Esophagus squamous epithelium (tissue), 5 donors: ENCODE data around the gene BCL2A1. TPM values are rescaled to one million over a fixed set of nuclear protein-coding genes. Genes with fewer than 3 reads are reported as not detected.

Source experiments
- DNase-seq: peaks from one replicate; lab custom pipeline; 2025; lab: John Stamatoyannopoulos, UW
- H3K27ac ChIP-seq, 4 donors: fragments of 200-600 bp; sonication (generic); one replicate each; pipeline ENCODE4 v1.5.1; 2016 to 2019; ENCODE audit warnings: mild to moderate bottlenecking in 1 of 4
- H3K27me3 ChIP-seq, 4 donors: fragments of 200-600 bp; sonication (generic); 1 replicate in 3 of 4; 2 replicates in 1 of 4; pipeline versions ENCODE4 v1.5.1 to v1.6.0; 2017 to 2021; ENCODE audit warnings: antibody characterized with exemption in 1 of 4
- H3K36me3 ChIP-seq, 3 donors: fragments of 200-600 bp; sonication (generic); one replicate each; pipeline ENCODE4 v1.5.1; 2016 to 2019
- H3K4me1 ChIP-seq, 3 donors: fragments of 200-600 bp; sonication (generic); one replicate each; pipeline ENCODE4 v1.5.1; 2017 to 2019
- H3K4me3 ChIP-seq, 4 donors: fragments of 200-600 bp; sonication (generic); 1 replicate in 3 of 4; 2 replicates in 1 of 4; pipeline ENCODE4 v1.5.1; 2016 to 2019; ENCODE audit warnings: mild to moderate bottlenecking in 2 of 4, moderate library complexity in 1 of 4
- H3K9me3 ChIP-seq, 3 donors: fragments of 200-600 bp; sonication (generic); one replicate each; pipeline ENCODE4 v1.5.1; 2016 to 2019
- POLR2A ChIP-seq, 4 donors: fragments of 450-650 bp; IDR thresholded peaks; one replicate each; pipeline ENCODE4 v1.6.1; 2017; ENCODE audit warnings: antibody characterized with exemption in 4 of 4, mild to moderate bottlenecking in 4 of 4, moderate library complexity in 3 of 4
- WGBS, 2 donors: methylation state at CpG; one replicate each; pipeline ENCODE4 v1.1.5; 2018; 5-methylcytosine and 5-hydroxymethylcytosine counted together
- intact Hi-C: fragments of 100-400 bp; cut with DNase I; formaldehyde crosslinking; loops from one replicate; pipeline ENCODE4 v1.15.0; 2022
- total RNA-seq, 4 donors: library from RNA; depleted of rRNA; stranded (reverse); fragments of >200 nt; gene quantifications; one replicate each; pipeline ENCODE4 v1.1.0, GENCODE V29; 2016
- TF ChIP-seq, protein P1 (sequence below), 6 experiments: fragments of 450-650 bp in 4 of 6; fragments of 200-600 bp in 2 of 6; sonication (generic) in 2 of 6; IDR thresholded peaks; one replicate each; pipeline ENCODE4 v1.5.1; 2016 to 2019; ENCODE audit warnings: antibody characterized with exemption in 6 of 6, mild to moderate bottlenecking in 4 of 6, moderate library complexity in 4 of 6
- donor health status: DM: yes; HTN: yes; CAD: no.

The BCL2A1 gene
- total RNA-seq, 4 donors from 2014 or later: 0.45 to 2.7 (median 1.2) TPM; not detected in 1

DNA sequence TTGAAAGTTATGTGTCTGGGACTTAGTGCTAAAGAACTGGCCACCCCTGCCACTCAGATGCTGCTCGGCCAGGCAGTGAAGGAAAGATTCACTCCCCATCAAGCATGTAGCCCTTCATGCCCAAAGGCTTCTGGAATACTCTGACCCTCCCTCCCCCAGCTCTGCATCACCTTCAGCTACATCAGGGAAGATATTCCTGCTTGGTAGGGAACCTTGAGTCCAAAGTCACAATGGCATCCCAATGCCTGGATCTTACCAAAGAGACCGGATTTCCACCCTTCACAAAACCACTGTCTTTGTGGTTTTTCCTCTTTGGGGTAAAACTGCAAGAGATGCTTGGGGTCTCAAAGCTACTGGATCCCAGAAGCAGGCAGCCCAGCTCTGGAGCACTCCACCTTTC is 18.2 kb upstream of the BCL2A1 start:
- 86 to 100% methylated on average over 1 to 2 of the region's 2 CpGs for WGBS, 2 donors
- TF ChIP-seq, protein P1, sequence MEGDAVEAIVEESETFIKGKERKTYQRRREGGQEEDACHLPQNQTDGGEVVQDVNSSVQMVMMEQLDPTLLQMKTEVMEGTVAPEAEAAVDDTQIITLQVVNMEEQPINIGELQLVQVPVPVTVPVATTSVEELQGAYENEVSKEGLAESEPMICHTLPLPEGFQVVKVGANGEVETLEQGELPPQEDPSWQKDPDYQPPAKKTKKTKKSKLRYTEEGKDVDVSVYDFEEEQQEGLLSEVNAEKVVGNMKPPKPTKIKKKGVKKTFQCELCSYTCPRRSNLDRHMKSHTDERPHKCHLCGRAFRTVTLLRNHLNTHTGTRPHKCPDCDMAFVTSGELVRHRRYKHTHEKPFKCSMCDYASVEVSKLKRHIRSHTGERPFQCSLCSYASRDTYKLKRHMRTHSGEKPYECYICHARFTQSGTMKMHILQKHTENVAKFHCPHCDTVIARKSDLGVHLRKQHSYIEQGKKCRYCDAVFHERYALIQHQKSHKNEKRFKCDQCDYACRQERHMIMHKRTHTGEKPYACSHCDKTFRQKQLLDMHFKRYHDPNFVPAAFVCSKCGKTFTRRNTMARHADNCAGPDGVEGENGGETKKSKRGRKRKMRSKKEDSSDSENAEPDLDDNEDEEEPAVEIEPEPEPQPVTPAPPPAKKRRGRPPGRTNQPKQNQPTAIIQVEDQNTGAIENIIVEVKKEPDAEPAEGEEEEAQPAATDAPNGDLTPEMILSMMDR (IDR thresholded peaks at IDR 0.05): no peak
- no peak for TF ChIP-seq POLR2A (IDR thresholded peaks at IDR 0.05)
- Histone ChIP-seq H3K36me3 (no peaks in the 10 kb centered on the region), H3K9me3 (no peaks in the 10 kb centered on the region), H3K4me1 (no peaks in the 10 kb centered on the region), H3K27me3 (peaks cover 0 to 12% (median 0%) of the 10 kb centered on the region in 4 donors), H3K4me3 (no peak overlapping the region), H3K27ac (no peak overlapping the region)
- DNase-seq: no peak
- intact Hi-C loops: loop anchor here (10.0 kb wide), 1 partner anchor 604 kb away; no protein-coding TSS in a partner anchor

DNA sequence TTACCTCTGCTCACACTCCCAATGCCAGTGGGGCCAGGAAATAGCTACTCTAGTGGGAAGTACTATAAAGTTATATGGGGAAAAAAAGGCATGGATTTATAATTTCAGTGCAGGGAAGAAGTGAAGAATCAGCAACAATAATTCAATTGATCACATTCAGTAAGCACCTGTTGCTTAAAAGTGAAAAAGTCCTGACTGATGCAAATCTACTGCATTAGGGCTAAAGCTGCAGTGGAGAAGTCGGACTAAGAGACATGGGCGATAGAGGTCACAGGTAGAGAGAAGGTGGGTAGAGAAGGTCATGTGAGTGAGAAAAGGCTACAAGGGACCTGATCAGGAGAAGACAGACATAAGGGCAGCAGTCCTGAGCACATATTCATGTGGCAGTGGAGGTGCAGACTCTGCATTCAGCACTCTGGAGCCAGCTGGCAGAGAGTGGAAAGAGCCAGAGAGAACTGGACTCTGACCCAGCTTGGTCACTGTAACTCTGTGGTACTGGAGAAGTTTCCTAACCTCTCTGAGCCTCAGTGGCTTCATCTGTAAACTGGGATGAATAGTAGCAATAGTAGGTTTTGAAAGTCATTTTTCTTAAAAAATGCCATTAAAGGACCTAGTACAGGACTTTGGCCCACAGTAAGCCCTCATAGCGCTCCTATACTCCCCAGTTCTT is 17.6 kb upstream of the BCL2A1 start:
- Histone ChIP-seq H3K36me3 (no peaks in the 10 kb centered on the region), H3K4me3 (no peak overlapping the region), H3K27ac (no peak overlapping the region), H3K9me3 (no peaks in the 10 kb centered on the region), H3K4me1 (no peaks in the 10 kb centered on the region), H3K27me3 (peaks cover 0 to 12% (median 0%) of the 10 kb centered on the region in 4 donors)
- intact Hi-C loops: loop anchor here (10.0 kb wide), 1 partner anchor 604 kb away; no protein-coding TSS in a partner anchor
- DNase-seq: no peak
- WGBS, 2 donors: 81 to 85% methylated on average over 3 of the region's 3 CpGs
- TF ChIP-seq POLR2A (IDR thresholded peaks at IDR 0.05): no peak
- TF ChIP-seq, protein P1 (IDR thresholded peaks at IDR 0.05): no peak

- Histone ChIP-seq H3K27ac (no peak overlapping the region), H3K4me1 (no peaks in the 10 kb centered on the region), H3K27me3 (peaks cover 0 to 12% (median 0%) of the 10 kb centered on the region in 4 donors), H3K4me3 (no peak overlapping the region), H3K36me3 (no peaks in the 10 kb centered on the region), H3K9me3 (no peaks in the 10 kb centered on the region)
- 74 to 89% methylated on average over 3 of the region's 3 CpGs for WGBS, 2 donors
- TF ChIP-seq, protein P1 (IDR thresholded peaks at IDR 0.05): no peak
- no peak for TF ChIP-seq POLR2A (IDR thresholded peaks at IDR 0.05)
- no peak for DNase-seq
- intact Hi-C loops: loop anchor here (10.0 kb wide), 1 partner anchor 603 kb away; no protein-coding TSS in a partner anchor
These were observed 17.0 kb upstream of the BCL2A1 start for GRCh38 chr15:79987969-79988368.

DNA sequence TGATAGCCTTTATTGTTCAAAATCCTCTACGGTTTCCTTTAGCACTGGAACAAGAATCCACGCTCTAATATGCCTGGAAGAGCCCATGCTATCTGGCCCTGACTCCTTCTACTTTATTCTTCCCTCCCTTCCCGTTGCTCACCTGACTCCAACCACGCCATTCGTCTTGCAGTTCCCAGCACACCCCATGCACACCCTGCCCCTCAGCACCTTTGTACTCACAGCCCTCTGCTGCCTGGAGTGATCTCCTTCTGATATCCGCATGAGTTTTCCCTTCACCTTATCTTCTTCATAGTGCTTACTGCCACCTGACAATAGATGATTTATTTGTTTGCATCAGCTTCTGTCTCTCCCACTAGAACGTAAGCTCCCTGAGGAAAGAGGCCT is 16.6 kb upstream of the BCL2A1 start:
- DNase-seq: no peak
- H3K9me3 ChIP-seq: no peaks in the 10 kb centered on the region
- H3K27me3 ChIP-seq: peaks cover 0 to 12% (median 0%) of the 10 kb centered on the region in 4 donors
- no peaks in the 10 kb centered on the region for H3K4me1 ChIP-seq
- H3K27ac ChIP-seq: no peak overlapping the region
- H3K36me3 ChIP-seq: no peaks in the 10 kb centered on the region
- intact Hi-C loops: loop anchor here (10.0 kb wide), 1 partner anchor 603 kb away; no protein-coding TSS in a partner anchor
- WGBS, 2 donors: 73 to 75% methylated on average over 7 of the region's 7 CpGs
- H3K4me3 ChIP-seq: no peak overlapping the region
- TF ChIP-seq, protein P1 (IDR thresholded peaks at IDR 0.05): no peak
- no peak for TF ChIP-seq POLR2A (IDR thresholded peaks at IDR 0.05)

DNA sequence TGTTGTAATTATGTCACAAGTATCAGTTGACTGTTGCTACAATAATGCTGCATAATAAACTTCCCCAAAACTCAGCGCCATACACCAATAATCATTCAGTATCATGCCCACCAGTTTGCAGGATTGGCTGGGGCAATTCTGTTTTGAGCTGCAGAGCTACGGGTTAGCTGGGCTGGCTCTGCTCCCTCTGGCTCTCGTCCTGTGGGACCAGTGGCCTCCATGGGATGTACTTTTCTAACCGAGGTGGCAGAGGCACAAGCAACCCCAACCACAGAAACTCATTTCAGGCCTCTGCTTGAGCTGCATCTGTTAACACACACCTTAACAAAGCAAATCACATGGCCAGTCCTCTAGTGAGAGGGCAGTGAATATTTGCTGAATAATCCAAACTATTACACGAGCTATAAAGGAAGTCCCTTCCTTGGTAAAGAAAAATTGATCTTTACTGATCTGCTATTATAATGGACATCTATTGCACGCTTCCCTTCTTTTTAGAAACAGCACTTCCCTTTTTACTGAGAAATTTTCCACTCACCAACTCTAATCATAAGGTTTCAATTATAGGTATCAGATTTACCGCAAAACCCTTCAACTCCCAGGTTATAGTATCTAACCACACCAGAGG is 10.9 kb upstream of the BCL2A1 start:
- Histone ChIP-seq H3K36me3 (no peaks in the 10 kb centered on the region), H3K27me3 (peaks cover 0 to 7% (median 0%) of the 10 kb centered on the region in 4 donors), H3K27ac (no peak overlapping the region), H3K4me1 (peaks cover 0 to 3% (median 0%) of the 10 kb centered on the region in 3 donors), H3K4me3 (no peak overlapping the region), H3K9me3 (no peaks in the 10 kb centered on the region)
- DNase-seq: no peak
- intact Hi-C loops: loop anchor here (10.0 kb wide), 1 partner anchor 597 kb away; no protein-coding TSS in a partner anchor
- no peak for TF ChIP-seq POLR2A (IDR thresholded peaks at IDR 0.05)
- TF ChIP-seq, protein P1 (IDR thresholded peaks at IDR 0.05): no peak
- WGBS, 2 donors: 61 to 76% methylated on average over 6 to 7 of the region's 7 CpGs
